Heart right ventricle (tissue), 16 donors: ENCODE data around the gene OMD. TPM values are rescaled to one million over a fixed set of nuclear protein-coding genes. Genes with fewer than 3 reads are reported as not detected.

Experiments used
- ATAC-seq, 8 donors: fragments of 200-7000 bp; cut with Tn5 transposase; one replicate each; pipeline ENCODE4 v1.9.1; 2020; ENCODE audit warnings: mild to moderate bottlenecking in 8 of 8, moderate library complexity in 8 of 8, moderate number of reproducible peaks in 1 of 8
- DNase-seq, 2 donors: peaks; one replicate each; pipeline ENCODE4 v3.0.0-alpha.2; 2020
- H3K27ac ChIP-seq, 10 donors: fragments of 200-600 bp; sonication (generic) in 2 of 10; one replicate each; pipeline versions ENCODE4 v1.5.0 to v1.8.0; 2020 to 2022; ENCODE audit warnings: mild to moderate bottlenecking in 3 of 10
- H3K27me3 ChIP-seq, 7 donors: fragments of 200-600 bp; one replicate each; pipeline ENCODE4 v1.8.0; 2021 to 2022; ENCODE audit warnings: mild to moderate bottlenecking in 2 of 7
- H3K36me3 ChIP-seq, 9 donors: fragments of 200-600 bp; sonication (generic) in 1 of 9; one replicate each; pipeline versions ENCODE4 v1.5.0 to v1.8.0; 2020 to 2022; ENCODE audit warnings: mild to moderate bottlenecking in 2 of 9
- H3K4me1 ChIP-seq, 9 donors: fragments of 200-600 bp; sonication (generic) in 1 of 9; one replicate each; pipeline versions ENCODE4 v1.5.0 to v1.8.0; 2020 to 2022; ENCODE audit warnings: mild to moderate bottlenecking in 4 of 9
- H3K4me3 ChIP-seq, 10 donors: fragments of 200-600 bp; sonication (generic) in 2 of 10; one replicate each; pipeline versions ENCODE4 v1.5.0 to v1.8.0; 2020 to 2022; ENCODE audit warnings: mild to moderate bottlenecking in 7 of 10, moderate library complexity in 2 of 10
- H3K9me3 ChIP-seq, 11 donors: fragments of 200-600 bp in 10 of 11; sonication (generic) in 2 of 11; one replicate each; pipeline versions ENCODE4 v1.5.0 to v1.8.0; 2013 to 2022; ENCODE audit warnings: mild to moderate bottlenecking in 2 of 11, control low read depth in 1 of 11, moderate library complexity in 1 of 11
- WGBS, 2 donors: extraction: QIAGEN DNeasy Blood & Tissue Kit; methylation state at CpG; one replicate each; pipeline ENCODE4 v1.1.7; 2013; ENCODE audit warnings: inconsistent platforms in 1 of 2; 5-methylcytosine and 5-hydroxymethylcytosine counted together
- intact Hi-C, 10 donors: fragments of 100-400 bp; cut with DNase I; formaldehyde crosslinking; loops; one replicate each; pipeline versions ENCODE4 v1.11.1 to v1.14.2; 2022
- long read RNA-seq, 3 donors: library from polyadenylated mRNA; unstranded; transcript quantifications; one replicate each; pipeline ENCODE4 v2.0.0, GENCODE V29; 2020 to 2021
- polyA plus RNA-seq, 2 donors: library from polyadenylated mRNA; stranded (reverse); fragments of 200-250 nt; gene quantifications; one replicate each; pipeline ENCODE4 v1.2.3, GENCODE V29; 2013
- total RNA-seq, 10 donors: library from RNA; stranded (reverse); fragmentation: NEBNext Ultra II Directional in 3 of 10; extraction: Animal tissue kit (Norgen Biotek cat#: 25700) in 3 of 10; gene quantifications; one replicate each; pipeline versions ENCODE4 v1.2.1 to v1.2.4, GENCODE V29; 2021 to 2023
- TF ChIP-seq, protein P1 (sequence below), 9 donors: fragments of 200-600 bp; sonication (generic) in 2 of 9; IDR thresholded peaks; one replicate each; pipeline versions ENCODE4 v1.5.0 to v1.8.0; 2021 to 2022; ENCODE audit warnings: antibody characterized with exemption in 9 of 9, mild to moderate bottlenecking in 5 of 9, moderate library complexity in 1 of 9
- donor health status: Arrhythmogenic right ventricular cardiomyopathy.
- donor health status: ischemic (EF 13 %, LVEDD 7.1; RV severe dilation, severe dysfunction).
- donor health status: healthy with polysubstance abuse.
- donor health status: DM: no; HTN: yes; CAD: no.
- donor health status: DM: no; HTN: no; CAD: no.
- donor health status: ischemic (EF 25% LVEDD 6.9; RV normal size, moderate dysfunction).
- donor health status: ischemic (EF 25% LVEDD 5.7; RV mildly dilated, moderate dysfunction).
- donor health status: healthy.
- donor health status: DM: yes; HTN: yes; CAD: no.
- donor health status: Ischemic cardiomyopathy.
- donor health status: ischemic (EF 35%, LVEDD 5.7; RV mildly dilated, moderate dysfunction).
- donor health status: nonischemic (EF 11% LVEDD 7.7; RV severe dilation, severe dysfunction).
- donor health status: DM: yes; HTN: yes; CAD: no.
- donor health status: PGD.
- donor health status: ischemic (EF 29% LVEDD 5.4; RV normal size, mild dysfunction).
- donor health status: nonischemic (EF 23%, LVEDD 6.1; RV moderate dilation, normal function).

OMD gene, protein sequence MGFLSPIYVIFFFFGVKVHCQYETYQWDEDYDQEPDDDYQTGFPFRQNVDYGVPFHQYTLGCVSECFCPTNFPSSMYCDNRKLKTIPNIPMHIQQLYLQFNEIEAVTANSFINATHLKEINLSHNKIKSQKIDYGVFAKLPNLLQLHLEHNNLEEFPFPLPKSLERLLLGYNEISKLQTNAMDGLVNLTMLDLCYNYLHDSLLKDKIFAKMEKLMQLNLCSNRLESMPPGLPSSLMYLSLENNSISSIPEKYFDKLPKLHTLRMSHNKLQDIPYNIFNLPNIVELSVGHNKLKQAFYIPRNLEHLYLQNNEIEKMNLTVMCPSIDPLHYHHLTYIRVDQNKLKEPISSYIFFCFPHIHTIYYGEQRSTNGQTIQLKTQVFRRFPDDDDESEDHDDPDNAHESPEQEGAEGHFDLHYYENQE
- total RNA-seq (10 to 100 TPM in 1 of 10 donors, 1 to 10 TPM in 9; 2.5 to 11.4 (median 4.3) TPM), polyA plus RNA-seq (1 to 10 TPM; 2.1 to 2.6 TPM)
- long read RNA-seq, donor 1, partial matches to known transcripts = 0 of 2 reads
- long read RNA-seq, donor 1, other reads (novel, unspliced or antisense) = 1 of 2 reads
- long read RNA-seq, donor 2, partial matches to known transcripts = 0 of 1 reads
- long read RNA-seq, donor 2, other reads (novel, unspliced or antisense) = 0 of 1 reads
- long read RNA-seq, donor 3, transcript OMD-201 (3 exons, 2,449 nt) = major isoform, 5 of 5 reads
- long read RNA-seq, donor 3, partial matches to known transcripts = 0 of 5 reads
- long read RNA-seq, donor 3, other reads (novel, unspliced or antisense) = 0 of 5 reads

DNA sequence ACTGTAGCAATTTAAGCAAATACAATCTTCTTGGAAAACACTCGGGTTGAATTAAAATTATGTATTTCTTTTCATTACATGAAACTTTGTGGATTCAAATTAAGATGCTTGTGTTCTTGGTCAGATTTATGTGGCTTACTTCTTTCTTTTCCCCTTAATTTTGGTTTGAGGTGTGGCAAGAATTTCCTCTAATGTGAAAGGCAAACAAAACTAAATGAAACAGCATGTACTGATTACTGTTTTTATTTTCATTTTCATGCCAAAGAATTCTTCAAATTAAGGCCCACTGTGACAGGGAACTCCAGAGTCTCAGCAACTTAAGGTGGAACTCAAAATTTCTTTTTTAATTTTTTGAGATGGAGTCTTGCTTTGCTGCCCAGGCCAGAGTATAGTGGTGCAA lies at the start of gene OMD:
Gene OMD, minus strand, starts transcription at position 132 of the 400 bp plus-strand sequence. CDS start 6,913 bp downstream, outside the sequence.
- H3K27me3 ChIP-seq = no peaks in the 10 kb centered on the region
- ATAC-seq (peak in 6 of 8 donors; percentile 33 to 81 (median 52)), DNase-seq (no peak)
- TF ChIP-seq, protein P1, sequence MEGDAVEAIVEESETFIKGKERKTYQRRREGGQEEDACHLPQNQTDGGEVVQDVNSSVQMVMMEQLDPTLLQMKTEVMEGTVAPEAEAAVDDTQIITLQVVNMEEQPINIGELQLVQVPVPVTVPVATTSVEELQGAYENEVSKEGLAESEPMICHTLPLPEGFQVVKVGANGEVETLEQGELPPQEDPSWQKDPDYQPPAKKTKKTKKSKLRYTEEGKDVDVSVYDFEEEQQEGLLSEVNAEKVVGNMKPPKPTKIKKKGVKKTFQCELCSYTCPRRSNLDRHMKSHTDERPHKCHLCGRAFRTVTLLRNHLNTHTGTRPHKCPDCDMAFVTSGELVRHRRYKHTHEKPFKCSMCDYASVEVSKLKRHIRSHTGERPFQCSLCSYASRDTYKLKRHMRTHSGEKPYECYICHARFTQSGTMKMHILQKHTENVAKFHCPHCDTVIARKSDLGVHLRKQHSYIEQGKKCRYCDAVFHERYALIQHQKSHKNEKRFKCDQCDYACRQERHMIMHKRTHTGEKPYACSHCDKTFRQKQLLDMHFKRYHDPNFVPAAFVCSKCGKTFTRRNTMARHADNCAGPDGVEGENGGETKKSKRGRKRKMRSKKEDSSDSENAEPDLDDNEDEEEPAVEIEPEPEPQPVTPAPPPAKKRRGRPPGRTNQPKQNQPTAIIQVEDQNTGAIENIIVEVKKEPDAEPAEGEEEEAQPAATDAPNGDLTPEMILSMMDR (IDR thresholded peaks at IDR 0.05) = no peak
- H3K27ac ChIP-seq = peak within 1 kb of the TSS in 8 of 10 donors; percentile 37 to 69 (median 42)
- no peaks in the 10 kb centered on the region for H3K36me3 ChIP-seq
- intact Hi-C loops = loop anchor here in 2 of 10 donors (10.0 kb wide), 2 partner anchors 80 to 90 kb away; no protein-coding TSS in a partner anchor
- WGBS, 2 donors = 61 to 66% methylated on average over 1 of the region's 1 CpG
- peaks cover 0 to 21% (median 0%) of the 10 kb centered on the region in 9 donors for H3K4me1 ChIP-seq
- peak within 1 kb of the TSS in 9 of 10 donors; percentile 3 to 43 (median 23) for H3K4me3 ChIP-seq
- H3K9me3 ChIP-seq = no peaks in the 10 kb centered on the region

DNA sequence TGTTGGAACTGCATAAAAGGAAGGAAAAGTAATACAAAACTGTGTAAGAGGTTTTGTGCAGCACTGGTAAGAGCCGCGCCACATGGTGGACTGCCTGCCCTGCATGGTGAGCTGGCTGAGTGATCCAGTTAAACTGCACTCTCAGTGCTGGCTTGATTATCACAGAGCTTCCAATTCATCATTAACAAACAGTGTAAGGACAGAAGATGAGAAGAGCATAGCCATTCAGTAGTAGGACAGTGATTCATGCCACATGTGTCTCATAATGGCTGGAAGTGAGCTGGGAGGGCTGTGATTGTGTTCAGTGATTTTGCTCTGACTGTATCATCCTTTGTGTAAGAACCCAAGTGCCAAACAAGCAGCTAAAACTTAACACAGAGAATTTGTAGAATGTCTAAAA lies 43.9 kb upstream of the OMD start:
- DNase-seq = no peak
- Histone ChIP-seq H3K4me1 (peaks cover 0 to 18% (median 8%) of the 10 kb centered on the region in 9 donors), H3K9me3 (no peaks in the 10 kb centered on the region), H3K27ac (no peak overlapping the region), H3K4me3 (no peak overlapping the region), H3K36me3 (peaks cover 0 to 64% (median 0%) of the 10 kb centered on the region in 9 donors), H3K27me3 (no peaks in the 10 kb centered on the region)
- ATAC-seq = no peak
- intact Hi-C loops = no loop called here
- WGBS, 2 donors = 94 to 99% methylated on average over 2 of the region's 2 CpGs
- TF ChIP-seq, protein P1 (IDR thresholded peaks at IDR 0.05) = no peak

GRCh38 chr9:92467511-92467910 lies 43.2 kb upstream of the OMD start:
- Histone ChIP-seq H3K27ac (no peak overlapping the region), H3K27me3 (no peaks in the 10 kb centered on the region)

DNA sequence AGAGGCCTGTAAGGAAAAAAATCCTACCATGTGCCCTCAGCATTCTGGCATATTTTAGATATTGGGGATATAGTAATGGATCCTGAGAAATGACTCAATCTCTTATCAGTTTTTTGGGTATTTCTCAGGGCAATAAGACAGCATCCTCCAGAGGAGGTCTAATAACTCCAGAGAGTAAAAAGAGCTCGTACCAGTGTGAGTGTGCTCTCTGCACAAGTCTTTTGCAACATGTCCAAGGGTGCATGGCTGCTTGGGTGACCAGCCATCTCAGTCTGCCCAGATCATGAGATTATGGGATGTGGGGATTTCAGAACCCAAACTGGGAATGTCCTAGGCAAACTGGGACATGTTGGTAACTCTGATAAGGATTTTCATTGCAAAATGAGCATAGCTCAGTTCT lies 42.8 kb upstream of the OMD start:
- Histone ChIP-seq H3K4me1 (peaks cover 0 to 18% (median 8%) of the 10 kb centered on the region in 9 donors), H3K36me3 (peaks cover 0 to 66% (median 0%) of the 10 kb centered on the region in 9 donors), H3K27me3 (no peaks in the 10 kb centered on the region), H3K9me3 (no peaks in the 10 kb centered on the region), H3K4me3 (no peak overlapping the region), H3K27ac (no peak overlapping the region)
- intact Hi-C loops = no loop called here
- WGBS, 2 donors = 95 to 100% methylated on average over 1 of the region's 1 CpG
- ATAC-seq (no peak), DNase-seq (no peak)
- TF ChIP-seq, protein P1 (IDR thresholded peaks at IDR 0.05) = no peak

More at GRCh38 chr9:92467511-92467910, 43.2 kb upstream of the OMD start:
- no peaks in the 10 kb centered on the region for H3K9me3 ChIP-seq
- ATAC-seq (no peak), DNase-seq (no peak)
- H3K4me1 ChIP-seq = peaks cover 0 to 18% (median 8%) of the 10 kb centered on the region in 9 donors
- WGBS, 2 donors = 86 to 96% methylated on average over 2 of the region's 2 CpGs
- peaks cover 0 to 66% (median 0%) of the 10 kb centered on the region in 9 donors for H3K36me3 ChIP-seq
- TF ChIP-seq, protein P1 (IDR thresholded peaks at IDR 0.05) = no peak
- intact Hi-C loops = no loop called here
- H3K4me3 ChIP-seq = no peak overlapping the region
